GM19328 (cell line): Measurements from ENCODE around the gene SGCE.
A peak's percentile ranks its signal among the peaks of the same experiment; 100 is the strongest.

Experiments
- ATAC-seq: cut with Tn5 transposase; IDR thresholded peaks from one replicate; pipeline ENCODE4 v1.9.1; 2021; ENCODE audit warnings: mild to moderate bottlenecking, moderate library complexity; ENCODE audit not compliant: unreplicated experiment

The SGCE gene

DNA sequence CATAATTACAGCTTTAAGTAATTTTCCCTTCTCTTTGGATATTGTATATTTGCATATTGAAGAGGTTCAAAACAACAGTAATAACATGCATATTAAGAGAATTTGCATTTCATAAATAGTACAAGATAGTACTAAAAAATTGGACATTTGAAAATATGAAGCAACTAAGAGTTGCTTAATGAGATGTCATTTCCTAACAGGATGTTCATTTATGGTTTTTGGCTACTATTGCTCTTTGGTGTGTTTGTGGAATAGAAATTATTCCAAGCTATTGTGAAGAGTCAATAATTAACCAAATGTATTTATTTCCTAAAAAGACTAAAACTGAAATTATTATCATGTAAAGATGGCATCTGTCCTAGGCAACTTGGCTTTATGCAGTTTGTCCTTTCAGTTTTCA, 4.1 kb upstream of the SGCE start:
- ATAC-seq, result no peak

DNA sequence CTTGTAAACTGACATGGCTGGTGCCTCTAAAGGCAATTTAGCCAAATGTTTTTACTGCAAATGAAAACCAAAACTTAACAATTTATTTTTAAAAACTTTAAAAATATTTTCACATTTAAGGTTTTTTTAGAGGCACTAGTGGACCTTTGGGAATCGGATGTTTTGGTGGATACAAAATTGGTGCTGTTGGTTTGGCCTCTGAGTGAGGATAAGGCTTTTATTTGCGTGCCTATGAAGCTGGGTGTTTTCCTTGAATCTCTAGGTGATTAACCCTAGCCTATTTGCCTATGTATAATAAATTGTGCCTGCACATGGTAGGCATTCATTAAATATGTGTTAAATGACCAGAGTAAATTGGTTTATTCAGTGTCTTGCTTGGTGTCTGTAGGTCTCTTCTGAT, 2.9 kb upstream of the SGCE start:
- no peak for ATAC-seq

DNA sequence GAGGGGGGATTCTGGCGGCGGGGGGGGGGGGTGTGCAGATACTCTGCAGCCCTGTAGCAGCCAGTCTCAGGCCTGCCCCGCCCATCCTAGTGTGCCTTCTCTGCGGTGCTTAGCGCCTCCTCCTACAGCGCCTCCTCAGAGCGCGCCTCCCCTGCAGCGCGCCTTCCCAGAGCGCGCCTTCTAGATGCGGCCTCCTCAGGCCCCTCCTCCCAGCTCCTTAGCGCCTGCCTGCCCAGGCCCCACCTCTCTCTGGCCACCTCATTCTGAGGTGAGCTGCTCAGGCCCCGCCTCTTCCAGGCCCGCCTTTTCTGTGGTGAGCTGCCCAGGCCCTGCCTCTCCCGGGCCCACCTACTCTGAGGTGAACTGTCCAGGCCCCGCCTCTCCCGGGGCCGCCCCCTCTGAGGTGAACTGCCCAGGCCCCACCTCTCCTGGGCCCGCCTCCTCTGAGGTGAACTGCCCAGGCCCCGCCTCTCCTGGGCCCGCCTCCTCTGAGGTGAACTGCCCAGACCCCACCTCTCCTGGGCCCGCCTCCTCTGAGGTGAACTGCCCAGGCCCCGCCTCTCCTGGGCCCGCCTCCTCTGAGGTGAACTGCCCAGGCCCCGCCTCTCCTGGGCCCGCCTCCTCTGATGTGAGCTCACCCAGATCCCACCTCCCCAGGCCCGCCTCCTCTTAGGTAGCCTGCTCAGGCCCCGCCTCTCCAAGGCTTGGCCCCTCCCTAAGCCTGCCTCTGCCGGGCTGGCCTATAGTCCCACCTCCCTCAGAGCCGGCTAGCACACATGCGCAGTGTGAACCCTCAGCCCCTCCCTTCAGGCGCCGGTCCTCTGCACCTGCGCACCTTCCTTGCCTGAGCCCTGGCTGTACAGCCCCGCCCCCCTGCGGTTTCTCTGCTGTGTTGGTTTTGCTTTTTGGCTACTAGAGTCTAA, 2.1 kb upstream of the SGCE start:
- peak; percentile 80 for ATAC-seq

DNA sequence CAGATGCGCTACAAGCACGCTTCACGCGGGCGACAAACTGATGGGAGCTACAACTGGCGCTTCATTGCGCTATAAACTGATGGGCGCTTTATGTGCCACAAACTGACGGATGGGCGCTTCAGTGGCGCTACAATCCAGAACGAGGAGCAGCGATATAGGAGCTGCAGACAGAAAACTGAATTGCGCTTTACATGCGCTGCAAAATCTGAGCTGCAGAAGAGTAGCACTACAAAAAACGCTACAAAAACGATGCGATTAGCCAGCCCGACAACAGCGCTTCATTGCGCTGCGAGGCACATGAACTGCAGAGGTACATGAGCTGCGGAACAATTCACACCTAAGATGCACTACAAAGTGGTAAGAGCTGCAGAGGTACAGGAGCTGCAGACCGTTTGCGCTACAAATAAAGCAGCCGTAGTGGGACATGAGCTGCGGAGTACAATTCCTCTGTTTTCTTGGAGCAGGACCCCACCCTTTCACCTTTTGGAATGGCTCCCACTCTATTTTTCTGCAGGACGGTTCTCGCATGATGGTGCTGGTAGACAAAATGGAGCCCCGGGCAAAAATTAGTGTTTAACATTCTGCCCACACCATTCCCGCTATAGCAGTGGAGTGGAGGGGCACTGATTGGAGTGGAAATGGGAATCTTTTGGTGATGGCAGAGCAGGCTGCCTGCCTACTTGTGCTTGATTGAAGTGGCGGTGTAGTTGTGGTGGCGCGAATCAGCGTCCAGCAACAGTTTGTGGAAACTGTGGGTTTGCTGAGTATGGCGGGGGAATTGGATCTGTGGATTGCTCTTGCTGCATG, 1.2 kb upstream of the SGCE start:
- no peak for ATAC-seq

DNA sequence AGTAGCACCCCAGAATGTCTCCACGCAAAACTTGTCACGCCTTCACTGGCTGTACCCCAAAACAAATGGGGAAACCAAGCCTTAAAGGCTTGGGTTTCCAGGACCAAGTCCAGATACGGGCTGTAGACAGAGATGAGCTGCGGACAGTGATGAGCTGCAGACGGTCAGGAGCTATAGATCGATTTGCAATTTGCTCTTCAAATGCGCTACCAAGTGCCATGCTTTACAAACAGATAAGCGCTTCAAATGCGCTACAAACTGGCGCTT, 658 bp upstream of the SGCE start:
- no peak for ATAC-seq

DNA sequence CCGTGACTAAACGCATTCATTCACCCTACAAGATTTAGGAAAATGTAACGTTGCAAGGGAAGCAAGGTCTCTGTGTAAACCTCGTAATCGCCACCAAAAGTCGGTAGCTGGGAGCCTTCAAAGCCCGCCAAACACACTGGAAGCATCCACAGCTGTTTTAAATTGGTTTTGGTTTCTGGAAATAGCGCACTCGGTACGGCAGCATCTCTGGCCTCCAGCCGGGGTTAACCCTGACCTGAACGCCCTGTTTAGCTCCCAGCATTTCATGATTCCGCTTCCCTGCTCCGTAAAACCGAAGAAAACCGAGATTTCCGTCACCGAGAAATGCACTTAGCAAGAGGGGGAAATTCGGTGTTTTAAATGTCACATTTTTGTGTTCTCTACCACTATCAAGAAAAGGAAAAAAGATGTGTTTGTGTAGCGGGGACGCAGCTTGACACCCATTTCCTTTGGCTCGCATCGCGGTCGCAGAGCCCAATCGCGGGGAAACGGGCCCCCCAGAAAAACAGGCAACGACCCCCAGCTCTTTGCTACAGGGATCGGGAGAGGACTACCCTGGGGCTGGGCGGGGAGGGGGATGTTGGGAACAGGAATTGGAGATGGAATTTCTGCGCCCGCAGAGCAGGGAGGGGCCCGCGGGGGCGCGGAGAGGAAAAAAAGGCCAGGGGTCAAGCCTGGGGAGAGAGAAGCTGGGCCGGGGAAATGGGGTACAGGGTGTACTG, 646 bp downstream of the SGCE start:
- ATAC-seq, result no peak

DNA sequence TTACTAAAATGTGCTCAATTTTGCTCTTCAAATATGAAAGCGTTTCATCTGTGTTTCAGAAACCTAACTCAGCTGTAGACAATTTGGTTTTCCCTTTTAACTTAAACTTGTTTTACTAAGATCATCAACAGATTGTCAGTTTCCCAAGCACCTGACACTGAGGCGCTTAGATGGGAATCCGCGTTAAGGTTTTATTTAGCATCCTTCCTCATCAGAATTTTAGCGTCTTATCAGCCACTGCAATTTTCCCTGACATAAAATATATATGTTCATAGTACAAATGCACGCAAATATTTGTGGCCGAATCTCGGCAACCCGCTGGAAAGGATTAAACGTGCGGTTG, 1.2 kb downstream of the SGCE start:
- ATAC-seq, result no peak

DNA sequence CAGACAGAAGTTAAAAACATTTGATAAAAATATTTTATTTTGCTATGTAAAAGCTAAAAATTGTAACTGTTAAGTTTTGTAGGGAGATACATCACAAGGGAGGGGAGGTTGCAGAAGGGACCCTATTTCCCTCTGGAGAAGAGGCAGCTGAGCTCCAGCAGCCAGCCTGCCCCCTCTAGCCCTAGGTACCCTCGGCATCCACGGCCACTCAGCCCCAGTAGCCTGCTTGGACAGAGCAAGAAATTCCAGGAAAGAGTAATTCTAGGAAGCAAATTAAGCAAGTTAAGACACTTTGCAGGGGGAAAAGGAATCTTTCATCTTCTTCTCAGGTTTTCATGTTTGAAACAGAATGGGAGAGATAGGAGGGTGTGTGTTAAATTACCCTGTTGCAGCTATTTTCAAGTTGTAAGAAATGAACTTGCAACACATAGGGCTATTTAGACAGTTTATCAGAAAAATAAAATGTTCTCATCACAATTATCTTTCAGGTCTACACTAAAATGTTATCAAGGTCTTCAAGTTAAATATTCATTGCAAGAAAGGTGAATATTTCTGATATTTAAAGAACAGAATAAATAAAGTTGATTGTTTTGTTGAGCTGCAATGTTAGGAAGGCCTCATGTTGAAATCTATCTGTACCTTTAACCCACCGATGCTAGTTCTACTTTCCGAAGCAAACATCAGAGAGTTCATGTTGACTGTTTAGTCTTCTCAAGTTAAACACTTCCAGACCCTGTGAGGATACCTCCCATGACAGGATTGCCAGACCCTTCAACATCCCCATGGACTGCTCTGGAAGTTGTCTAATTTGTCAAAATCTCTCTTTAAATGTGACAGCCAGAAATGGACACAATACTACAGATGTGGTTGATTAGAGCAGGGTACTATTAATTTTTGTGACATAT, 5.5 kb downstream of the SGCE start:
- no peak for ATAC-seq

DNA sequence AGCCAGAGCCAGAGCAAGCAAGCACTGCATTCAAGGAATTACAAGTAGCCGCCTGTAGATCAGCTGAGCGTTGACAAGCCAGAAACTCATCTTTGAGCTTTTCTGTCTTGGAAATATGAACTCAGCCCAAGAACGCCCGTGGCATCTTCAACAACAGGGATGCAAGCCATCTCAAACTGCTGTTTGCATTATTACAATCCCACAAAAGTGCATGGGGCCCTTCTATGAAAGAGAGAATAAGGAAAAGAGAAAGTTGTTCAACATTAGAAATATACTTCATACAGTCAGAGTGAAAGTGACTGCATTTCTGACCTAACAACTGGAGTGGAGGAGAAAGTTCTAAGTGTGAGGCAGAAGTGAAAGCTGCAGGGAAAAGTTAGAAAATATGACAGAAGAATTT, 6.5 kb downstream of the SGCE start:
- peak; percentile 83 for ATAC-seq

DNA sequence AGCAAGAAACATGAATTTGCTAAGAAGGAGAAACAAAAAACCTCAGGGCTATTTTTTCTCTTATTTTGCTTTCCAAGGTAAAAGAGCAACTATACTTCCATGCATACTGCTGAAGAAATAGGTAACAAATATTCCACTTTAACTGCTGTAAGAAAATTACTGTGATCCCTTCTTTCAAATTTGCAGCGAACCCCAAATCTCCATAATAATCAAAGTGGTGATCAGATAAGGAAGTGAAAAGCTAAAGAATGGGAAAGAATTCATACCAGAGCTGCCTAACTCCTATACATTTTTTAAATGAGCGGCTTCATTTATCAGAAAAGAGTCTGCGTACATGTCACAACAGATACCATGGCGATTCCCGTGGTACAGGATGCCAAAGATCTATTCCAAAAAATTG, 7.2 kb downstream of the SGCE start:
- ATAC-seq, result no peak

DNA sequence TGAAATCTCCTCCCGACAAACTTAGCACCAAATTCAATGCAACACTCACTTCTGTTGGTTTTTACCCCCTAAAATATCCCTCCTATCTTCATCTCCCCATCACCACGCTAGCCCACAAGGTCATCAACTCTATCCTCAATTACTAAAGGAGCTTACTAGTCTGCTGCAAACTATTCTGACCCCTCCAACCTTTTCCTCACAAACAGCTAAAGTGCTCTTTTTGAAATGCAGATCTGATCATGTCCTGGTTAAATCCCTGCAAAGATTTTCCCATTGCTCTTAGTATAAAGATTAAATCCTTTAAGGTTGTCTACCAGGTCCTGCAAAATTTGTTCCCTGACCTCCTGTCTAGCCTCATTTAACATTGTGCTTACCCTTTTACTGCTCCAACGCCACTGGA, 8.6 kb downstream of the SGCE start:
- no peak for ATAC-seq

DNA sequence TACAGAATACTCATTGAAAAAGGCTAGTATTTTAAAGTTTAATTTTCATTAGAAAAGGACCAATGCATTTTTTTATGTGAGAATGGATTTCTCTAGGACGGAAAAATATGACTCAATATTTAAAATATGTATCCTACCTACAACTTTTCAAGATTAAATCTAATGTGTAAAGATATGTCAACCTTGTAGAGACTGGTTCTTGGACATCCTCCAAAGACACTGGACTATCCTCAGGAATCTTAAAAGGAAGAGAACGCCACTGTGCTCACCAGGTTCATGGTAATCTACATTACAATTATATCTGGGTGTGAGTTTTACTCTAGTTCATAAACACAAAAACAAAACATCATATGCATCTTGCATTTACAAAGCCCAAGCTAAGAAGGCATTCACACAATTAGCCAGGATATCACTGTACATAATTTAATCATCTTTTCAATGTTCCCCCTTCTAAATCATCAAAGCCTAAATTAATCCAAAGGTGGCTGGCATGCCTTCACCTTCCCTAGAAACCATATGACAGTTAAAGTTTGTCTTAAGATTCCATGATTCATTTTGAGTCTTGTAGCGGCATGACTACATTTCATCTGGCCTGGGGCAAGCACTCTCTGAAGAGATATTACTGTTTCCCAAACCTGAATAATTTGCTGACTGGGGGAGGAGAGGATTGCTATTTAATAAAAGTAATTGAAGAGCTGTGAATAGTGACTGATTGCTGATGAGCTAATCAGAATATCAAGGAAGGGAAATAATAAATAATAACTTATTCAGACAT, 12.0 kb downstream of the SGCE start:
- no peak for ATAC-seq

DNA sequence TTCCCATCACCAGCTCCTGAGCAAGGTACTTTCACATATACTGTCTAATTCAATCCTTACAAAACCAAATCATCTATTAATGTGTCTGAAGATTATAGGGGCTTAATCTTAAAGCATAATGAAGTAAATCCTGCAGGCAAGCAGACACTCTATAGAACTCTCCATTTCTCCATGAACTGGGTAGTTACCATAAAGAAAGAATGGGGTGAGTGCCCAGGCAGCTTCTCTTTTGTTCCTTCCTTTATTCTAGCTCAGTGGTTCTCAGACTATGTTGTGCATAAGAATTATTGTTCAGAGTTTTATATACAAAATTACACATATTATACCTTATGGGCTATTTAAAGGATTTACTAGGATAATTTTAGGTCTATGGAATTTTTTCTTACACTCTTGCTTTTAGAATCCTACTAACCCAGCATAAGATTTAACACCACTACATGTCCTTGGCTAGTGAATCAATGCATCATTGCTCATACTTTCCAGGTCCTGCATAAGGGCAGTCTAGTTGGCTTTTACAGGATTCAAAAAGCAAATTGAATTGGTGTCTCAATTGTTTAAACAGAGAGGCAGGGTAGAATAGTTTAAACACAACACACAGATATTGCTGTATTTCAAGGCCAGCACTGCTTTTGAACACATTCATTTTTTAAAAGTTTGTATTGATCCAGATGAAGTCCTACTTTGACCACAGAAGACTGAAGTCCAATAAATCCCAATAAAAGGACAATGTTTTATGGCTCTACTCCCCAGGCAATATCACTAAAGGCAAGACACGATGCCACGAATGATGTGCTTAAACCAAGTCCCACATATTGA, 12.9 kb downstream of the SGCE start:
- ATAC-seq, result no peak

DNA sequence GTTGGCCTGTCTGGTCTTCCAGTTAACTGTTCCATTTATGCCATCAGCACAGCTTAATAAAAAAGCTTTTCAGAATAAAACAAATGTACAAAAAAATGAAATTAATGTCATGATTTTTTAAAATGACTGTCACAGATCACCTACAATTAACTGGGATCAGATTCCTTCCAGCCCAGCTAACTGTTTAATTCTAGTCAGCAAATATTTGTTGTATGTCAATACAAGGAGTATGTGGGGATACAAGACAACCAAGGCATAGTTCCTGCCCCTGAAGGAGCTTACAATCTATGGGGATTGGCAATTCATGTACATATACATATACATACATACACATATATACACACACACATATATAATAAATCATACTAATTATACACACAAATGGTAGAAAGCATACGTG, 16.5 kb downstream of the SGCE start:
- ATAC-seq, result no peak

DNA sequence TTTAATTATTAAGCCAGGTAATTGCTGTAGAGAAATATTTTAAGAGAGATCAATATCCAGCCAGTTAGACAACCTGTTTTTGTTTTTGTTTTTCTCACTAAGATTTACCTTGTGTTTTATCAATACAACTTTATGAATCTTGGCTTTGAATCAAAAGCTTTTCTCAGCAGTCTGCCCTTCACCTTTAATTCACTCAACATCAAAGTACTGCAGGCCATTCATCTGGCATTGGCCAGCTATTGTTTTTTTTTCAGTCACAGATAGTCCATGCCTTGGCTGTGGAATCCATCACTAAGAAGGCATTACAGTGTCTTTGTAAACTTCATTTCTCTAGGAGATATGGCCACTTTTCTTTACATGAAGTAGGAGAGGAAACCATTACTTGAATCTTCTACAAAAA, 20.2 kb downstream of the SGCE start:
- ATAC-seq, result no peak

DNA sequence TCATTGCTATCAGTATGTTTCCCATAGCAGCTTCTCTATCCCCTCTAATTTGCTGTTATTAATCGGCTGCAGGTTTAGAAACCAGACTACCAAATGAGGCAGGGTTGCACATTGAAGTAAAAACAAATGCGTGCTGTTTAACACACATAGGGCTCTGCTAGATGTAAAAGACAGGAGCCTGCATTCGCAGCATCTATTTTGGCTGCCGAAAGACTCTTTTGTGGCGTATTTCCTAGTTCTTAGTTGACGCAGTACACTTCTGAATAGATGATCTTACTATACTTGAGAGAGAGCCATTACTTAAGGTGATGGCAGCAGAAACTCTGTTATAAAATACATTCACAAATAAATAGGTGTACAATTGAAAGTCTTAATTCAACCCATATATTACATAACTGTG, 21.4 kb downstream of the SGCE start:
- no peak for ATAC-seq

DNA sequence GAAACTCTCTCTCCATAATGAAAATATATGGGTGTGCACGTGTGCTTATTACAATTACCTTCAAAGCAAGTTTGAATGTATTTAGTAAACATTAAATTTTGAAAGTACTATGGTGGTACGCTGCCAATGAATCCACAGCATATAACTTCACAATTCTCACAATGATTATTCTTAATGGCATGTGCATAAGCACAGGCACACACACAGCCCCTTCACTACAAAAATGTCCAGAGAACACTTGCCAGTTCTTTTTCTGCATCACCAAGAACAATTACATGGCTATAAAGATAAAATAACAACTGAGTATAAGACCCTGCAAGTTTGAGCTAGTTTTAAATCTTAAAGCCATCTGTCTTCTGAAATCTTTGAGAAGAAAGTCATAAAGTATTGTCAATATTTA, 22.2 kb downstream of the SGCE start:
- ATAC-seq, result no peak

DNA sequence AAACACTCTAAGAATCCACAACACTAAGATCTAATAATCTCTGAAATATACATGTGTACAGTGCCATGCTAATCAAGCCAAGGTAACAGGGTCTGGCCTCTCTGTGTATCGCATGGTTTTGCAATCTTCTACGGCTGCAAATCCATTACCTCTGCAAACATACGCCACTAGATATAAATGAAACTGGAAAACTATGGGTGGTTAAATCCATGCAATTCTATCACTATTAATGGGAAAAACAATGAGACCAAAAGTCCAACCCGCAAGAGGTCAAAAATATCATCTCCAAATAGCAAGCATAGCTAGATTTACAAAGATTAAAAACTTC, 23.0 kb downstream of the SGCE start:
- no peak for ATAC-seq

DNA sequence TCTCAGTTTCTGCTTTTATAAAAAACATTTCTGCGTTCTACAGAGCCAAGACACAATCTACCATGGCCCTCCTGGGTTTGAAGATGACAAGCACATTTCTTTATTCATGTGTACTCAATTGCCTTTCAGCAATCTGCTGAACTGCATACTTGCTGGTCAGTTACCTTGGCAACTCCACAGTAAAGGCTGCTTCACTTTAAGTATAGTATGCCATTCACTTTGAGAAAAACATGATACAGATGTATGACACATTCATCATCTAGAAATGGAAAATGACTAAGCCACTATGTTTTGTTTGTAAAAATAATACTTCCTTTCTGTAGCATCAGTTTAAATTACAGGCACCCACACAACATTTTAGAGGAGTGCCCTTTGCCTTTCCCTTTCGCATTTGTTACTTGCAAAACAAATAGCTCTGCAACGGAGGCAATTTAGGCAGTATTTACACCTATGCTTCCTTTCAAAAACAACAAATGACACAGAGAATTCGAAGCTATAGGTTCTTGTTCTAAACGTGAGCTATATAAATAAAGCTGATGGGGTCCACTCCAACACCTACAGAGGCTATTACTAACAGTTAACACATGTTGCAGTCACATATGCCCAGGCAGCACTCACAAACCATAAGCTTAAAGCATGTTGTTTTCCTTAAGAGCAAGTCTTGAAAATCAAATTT, 23.5 kb downstream of the SGCE start:
- no peak for ATAC-seq
